OCI-LY7 (cell line): Measurements from ENCODE around the gene TRAPPC12. TPM values are rescaled to one million over a fixed set of nuclear protein-coding genes. Genes with fewer than 3 reads are reported as not detected.

ENCODE experiments used
- BruUV-seq: library from RNA; stranded (reverse); fragments of 400-500 nt; replicated peaks from 2 replicates; lab custom pipeline; 2021; lab: Mats Ljungman, UMichigan
- CTCF ChIA-PET: fragments of 300-600 bp; sonication (Branson Sonifier 250); formaldehyde crosslinking; loops from one replicate; lab custom pipeline; 2022; ENCODE audit warnings: antibody characterized with exemption; ENCODE audit not compliant: unreplicated experiment; lab: Charles Lee
- POLR2A ChIA-PET: fragments of 300-600 bp; sonication (Branson Sonifier 250); formaldehyde crosslinking; loops from one replicate; lab custom pipeline; 2022; ENCODE audit warnings: antibody characterized with exemption; lab: Charles Lee
- DNase-seq: peaks from one replicate; pipeline ENCODE4 v3.0.0-alpha.2; 2015; ENCODE audit warnings: low spot score
- H2AFZ ChIP-seq: fragments of 200-600 bp; sonication (generic), shearing (Covaris generic); 2 replicates; pipeline ENCODE4 v1.6.1; 2014; ENCODE audit warnings: mild to moderate bottlenecking, antibody characterized with exemption, low read length, moderate library complexity
- H3K27ac ChIP-seq: fragments of 200-600 bp; sonication (generic); 2 replicates; pipeline ENCODE4 v1.5.1; 2014; ENCODE audit warnings: mixed run types, low read depth, mild to moderate bottlenecking, moderate library complexity, low read length, inconsistent platforms; ENCODE audit not compliant: poor library complexity, severe bottlenecking
- H3K36me3 ChIP-seq: fragments of 200-600 bp; sonication (generic); 2 replicates; pipeline ENCODE4 v1.6.1; 2014; ENCODE audit warnings: mild to moderate bottlenecking, antibody characterized with exemption, low read length, moderate library complexity, mixed read lengths; ENCODE audit not compliant: insufficient read depth
- H3K4me1 ChIP-seq: fragments of 200-600 bp; sonication (generic); 2 replicates; pipeline ENCODE4 v1.5.1; 2014; ENCODE audit warnings: mild to moderate bottlenecking, low read length; ENCODE audit not compliant: insufficient read depth, poor library complexity, severe bottlenecking
- H3K4me2 ChIP-seq: fragments of 200-600 bp; sonication (generic); 2 replicates; pipeline ENCODE4 v1.6.1; 2014; ENCODE audit warnings: mild to moderate bottlenecking, low read length
- H3K4me3 ChIP-seq: fragments of 200-600 bp; sonication (generic); 2 replicates; pipeline ENCODE4 v1.5.1; 2014; ENCODE audit warnings: mild to moderate bottlenecking, low read depth, low read length; ENCODE audit not compliant: poor library complexity, severe bottlenecking
- H3K79me2 ChIP-seq: fragments of 200-600 bp; sonication (generic); 2 replicates; pipeline ENCODE4 v1.6.1; 2016; ENCODE audit warnings: low read depth, mild to moderate bottlenecking, low read length, moderate library complexity, mixed read lengths; ENCODE audit not compliant: insufficient read depth
- H3K9me2 ChIP-seq: fragments of 200-600 bp; sonication (generic); 2 replicates; pipeline ENCODE4 v1.6.1; 2016; ENCODE audit warnings: mild to moderate bottlenecking, low read length, mixed read lengths; ENCODE audit not compliant: insufficient read depth
- H3K9me3 ChIP-seq: fragments of 200-600 bp; sonication (generic); 2 replicates; pipeline ENCODE4 v1.6.1; 2014; ENCODE audit warnings: mild to moderate bottlenecking, mixed run types, low read length, mixed read lengths
- H4K20me1 ChIP-seq: fragments of 200-600 bp; sonication (generic); 2 replicates; pipeline ENCODE4 v1.6.1; 2014; ENCODE audit warnings: mild to moderate bottlenecking, antibody characterized with exemption, low read length, moderate library complexity, mixed read lengths; ENCODE audit not compliant: insufficient read depth
- CTCF ChIP-seq: fragments of 200-600 bp; sonication (generic); conservative IDR thresholded peaks from 2 replicates; pipeline ENCODE4 v1.5.1; 2014; ENCODE audit warnings: mild to moderate bottlenecking, antibody characterized with exemption, low read length, moderate library complexity, mixed read lengths
- EZH2phosphoT487 ChIP-seq: fragments of 200-600 bp; sonication (generic); IDR thresholded peaks from 2 replicates; pipeline ENCODE4 v1.6.1; 2018; ENCODE audit warnings: low read depth, borderline replicate concordance, mild to moderate bottlenecking, mixed run types, antibody characterized with exemption, low read length, moderate library complexity, mixed read lengths
- intact Hi-C: fragments of 100-400 bp; cut with micrococcal nuclease; formaldehyde crosslinking; loops from one replicate; pipeline ENCODE4 v1.10.0; 2022; ENCODE audit not compliant: unreplicated experiment
- total RNA-seq, 2 experiments: library from RNA; depleted of rRNA in 1 of 2; stranded (reverse); fragments of >200 nt in 1 of 2; shearing (Covaris generic) in 1 of 2; gene quantifications; 2 replicates each; pipeline ENCODE4 v1.2.3, GENCODE V29; 2014 to 2022

TRAPPC12 gene
- total RNA-seq, 2 experiments from 2014 or later = 85.2 to 91.6 TPM

- no peak overlapping the region for H2AFZ ChIP-seq
- peaks cover 4% of the 10 kb centered on the region; the same call in 1 of the 2 replicates for H3K9me3 ChIP-seq
- H3K4me3 ChIP-seq = no peak overlapping the region
- no peak overlapping the region for H3K27ac ChIP-seq
- H3K36me3 ChIP-seq = peaks cover 83% of the 10 kb centered on the region
- no TSS peak for BruUV-seq
- intact Hi-C loops = no loop called here
- POLR2A ChIA-PET = interaction anchor here (0.6 kb wide), 1 partner anchor 412 kb away, joined by 3 read pairs; no protein-coding TSS in a partner anchor
- no peak overlapping the region for H3K4me2 ChIP-seq
- TF ChIP-seq EZH2phosphoT487 (no peak), CTCF (no peak)
- H3K4me1 ChIP-seq = no peaks in the 10 kb centered on the region
- H3K79me2 ChIP-seq = peaks cover 4% of the 10 kb centered on the region; the same call in 1 of the 2 replicates
- CTCF ChIA-PET = no interaction called here
- H4K20me1 ChIP-seq = no peaks in the 10 kb centered on the region
- no peak for DNase-seq
- no peaks in the 10 kb centered on the region for H3K9me2 ChIP-seq
Observed at GRCh38 chr2:3390041-3390440, 10.5 kb downstream of the TRAPPC12 start.

- CTCF ChIA-PET = no interaction called here
- no peak for TF ChIP-seq CTCF
- no peak for TF ChIP-seq EZH2phosphoT487
- POLR2A ChIA-PET = no interaction called here
- Histone ChIP-seq H3K79me2 (peaks cover 9% of the 10 kb centered on the region), H3K27ac (no peak overlapping the region), H4K20me1 (no peaks in the 10 kb centered on the region), H3K9me2 (no peaks in the 10 kb centered on the region), H2AFZ (no peak overlapping the region), H3K36me3 (peaks cover 96% of the 10 kb centered on the region), H3K4me2 (no peak overlapping the region), H3K9me3 (peaks cover 24% of the 10 kb centered on the region), H3K4me1 (no peaks in the 10 kb centered on the region), H3K4me3 (no peak overlapping the region)
- BruUV-seq = no TSS peak
- DNase-seq = no peak
- intact Hi-C loops = no loop called here
Observed at GRCh38 chr2:3392216-3392615, 12.7 kb downstream of the TRAPPC12 start.

GRCh38 chr2:3396920-3397559 is 17.5 kb downstream of the TRAPPC12 start:
- intact Hi-C loops = no loop called here
- no peaks in the 10 kb centered on the region for H3K4me1 ChIP-seq
- no peaks in the 10 kb centered on the region for H3K9me2 ChIP-seq
- no peak overlapping the region for H3K27ac ChIP-seq
- no peak for DNase-seq
- H3K4me3 ChIP-seq = no peak overlapping the region
- ChIA-PET POLR2A (interaction anchor here (0.6 to 1.6 kb wide), 3 partner anchors 13 to 363 kb away, joined by 3 to 9 read pairs (median 4); no protein-coding TSS in a partner anchor), CTCF (interaction anchor here (0.9 to 1.2 kb wide), 2 partner anchors 17 to 24 kb away, joined by 3 to 4 read pairs; partner anchors contain the start of gene TRAPPC12)
- H4K20me1 ChIP-seq = no peaks in the 10 kb centered on the region
- no peak overlapping the region for H2AFZ ChIP-seq
- peaks cover 85% of the 10 kb centered on the region for H3K36me3 ChIP-seq
- peaks cover 30% of the 10 kb centered on the region for H3K9me3 ChIP-seq
- H3K79me2 ChIP-seq = peaks cover 13% of the 10 kb centered on the region; the same call in 1 of the 2 replicates
- no peak for TF ChIP-seq CTCF
- TF ChIP-seq EZH2phosphoT487 = no peak
- no TSS peak for BruUV-seq
- no peak overlapping the region for H3K4me2 ChIP-seq
